GM21367 (cell line): ENCODE results near the gene HTT.
"Not testable (repeated sequence)": the region's sequence is repeated elsewhere in the genome, so short reads cannot be mapped to it uniquely, and the experiment has no call there.

Source experiments
- ATAC-seq: cut with Tn5 transposase; IDR thresholded peaks from one replicate; pipeline ENCODE4 v1.9.1; 2021; ENCODE audit not compliant: unreplicated experiment

The HTT gene

GRCh38 chr4:3160438-3160837, 86.0 kb downstream of the HTT start:
- no peak for ATAC-seq

GRCh38 chr4:3161044-3161443, 86.6 kb downstream of the HTT start:
- not testable (repeated sequence) for ATAC-seq

- ATAC-seq, result not testable (repeated sequence)
These were observed 92.0 kb downstream of the HTT start for GRCh38 chr4:3166434-3166833.

- no peak for ATAC-seq
These were observed 93.5 kb downstream of the HTT start for GRCh38 chr4:3168029-3168428.

- ATAC-seq, result no peak
These were observed 100.2 kb downstream of the HTT start for GRCh38 chr4:3174371-3175338.

GRCh38 chr4:3176367-3177229, 102.1 kb downstream of the HTT start:
- ATAC-seq, result no peak

- no peak for ATAC-seq
These were observed 102.9 kb downstream of the HTT start for GRCh38 chr4:3177426-3177825.

- no peak for ATAC-seq
These were observed 103.4 kb downstream of the HTT start for GRCh38 chr4:3177905-3178304.

GRCh38 chr4:3178351-3178750, 103.9 kb downstream of the HTT start:
- no peak for ATAC-seq

- no peak for ATAC-seq
These were observed 104.7 kb downstream of the HTT start for GRCh38 chr4:3179126-3179706.

GRCh38 chr4:3183008-3183407, 108.5 kb downstream of the HTT start:
- ATAC-seq, result no peak

- ATAC-seq, result no peak
These were observed 110.2 kb downstream of the HTT start for GRCh38 chr4:3184725-3185124.

GRCh38 chr4:3186609-3187008, 112.1 kb downstream of the HTT start:
- no peak for ATAC-seq

- ATAC-seq, result no peak
These were observed 113.6 kb downstream of the HTT start for GRCh38 chr4:3188118-3188517.

- no peak for ATAC-seq
These were observed 115.0 kb downstream of the HTT start for GRCh38 chr4:3189459-3189858.

GRCh38 chr4:3190549-3190948, 116.1 kb downstream of the HTT start:
- ATAC-seq, result no peak

- no peak for ATAC-seq
These were observed 117.7 kb downstream of the HTT start for GRCh38 chr4:3192188-3192587.

- no peak for ATAC-seq
These were observed 118.3 kb downstream of the HTT start for GRCh38 chr4:3192827-3193226.

- ATAC-seq, result no peak
These were observed 119.2 kb downstream of the HTT start for GRCh38 chr4:3193531-3194203.

- ATAC-seq, result no peak
These were observed 122.3 kb downstream of the HTT start for GRCh38 chr4:3196670-3197359.
